Endodermal cell (in vitro differentiated cells): ENCODE data around the gene UNC93A. TPM values are rescaled to one million over a fixed set of nuclear protein-coding genes. Genes with fewer than 3 reads are reported as not detected.

Source experiments
- DNase-seq: peaks from one replicate; pipeline ENCODE4 v3.0.0-alpha.2; 2017
- H3K27ac ChIP-seq: 2 replicates; pipeline ENCODE4 v1.5.1; 2013; ENCODE audit warnings: mild to moderate bottlenecking, low read depth, low read length, moderate library complexity
- H3K27me3 ChIP-seq: 2 replicates; pipeline ENCODE4 v1.6.1; 2013; ENCODE audit warnings: mild to moderate bottlenecking, low read length, moderate library complexity; ENCODE audit not compliant: insufficient read depth, control insufficient read depth, poor library complexity, severe bottlenecking
- H3K36me3 ChIP-seq: 2 replicates; pipeline ENCODE4 v1.7.0; 2013; ENCODE audit warnings: mild to moderate bottlenecking, low read length, moderate library complexity; ENCODE audit not compliant: control insufficient read depth, insufficient read depth
- H3K4me1 ChIP-seq: one replicate; pipeline ENCODE4 v1.7.0; 2013; ENCODE audit warnings: low read length; ENCODE audit not compliant: control insufficient read depth, insufficient read depth
- H3K4me3 ChIP-seq: 2 replicates; pipeline ENCODE4 v1.5.1; 2013; ENCODE audit warnings: mild to moderate bottlenecking, low read length, moderate library complexity
- H3K9ac ChIP-seq: 2 replicates; pipeline ENCODE4 v1.6.1; 2013; ENCODE audit warnings: mild to moderate bottlenecking, low read length, moderate library complexity; ENCODE audit not compliant: poor library complexity, severe bottlenecking; ENCODE audit errors: extremely low read depth
- H3K9me3 ChIP-seq: 2 replicates; pipeline ENCODE4 v1.6.1; 2013; ENCODE audit warnings: mild to moderate bottlenecking, low read length, moderate library complexity; ENCODE audit not compliant: control insufficient read depth
- H3K27ac Mint-ChIP-seq: 2 replicates; pipeline ENCODE4 v1.8.0; 2020; ENCODE audit warnings: mixed read lengths
- H3K27me3 Mint-ChIP-seq: 2 replicates; pipeline ENCODE4 v1.8.0; 2021; ENCODE audit warnings: mild to moderate bottlenecking, mixed read lengths; ENCODE audit not compliant: insufficient read depth
- H3K36me3 Mint-ChIP-seq: 2 replicates; pipeline ENCODE4 v1.8.0; 2020; ENCODE audit warnings: low read depth, mixed read lengths
- H3K4me1 Mint-ChIP-seq: 2 replicates; pipeline ENCODE4 v1.8.0; 2020; ENCODE audit warnings: mixed read lengths
- H3K4me3 Mint-ChIP-seq: 2 replicates; pipeline ENCODE4 v1.8.0; 2020; ENCODE audit warnings: mild to moderate bottlenecking, moderate library complexity, mixed read lengths
- H3K9me3 Mint-ChIP-seq: 2 replicates; pipeline ENCODE4 v1.8.0; 2020; ENCODE audit warnings: mild to moderate bottlenecking, mixed read lengths
- CTCF ChIP-seq: fragments of 200-600 bp; sonication (generic); conservative IDR thresholded peaks from 2 replicates; pipeline ENCODE4 v1.5.0; 2021; ENCODE audit warnings: antibody characterized with exemption, mild to moderate bottlenecking
- WGBS, 2 experiments: methylation state at CpG; one replicate each; pipeline versions ENCODE4 v1.1.5 to v1.1.7; 2013; ENCODE audit warnings: missing lambda C conversion rate in 2 of 2, mixed read lengths in 1 of 2; ENCODE audit not compliant: insufficient coverage in 1 of 2, insufficient read length in 1 of 2; 5-methylcytosine and 5-hydroxymethylcytosine counted together
- total RNA-seq, 2 donors: library from RNA; stranded (reverse); fragmentation: NEBNext Ultra II Directional in 1 of 2; extraction: Animal tissue kit (Norgen Biotek cat#: 25700) in 1 of 2; gene quantifications; 2 replicates in 1 of 2; 3 replicates in 1 of 2; pipeline ENCODE4 v1.2.1, GENCODE V29; 2021

The UNC93A gene
- total RNA-seq, 2 donors from 2014 or later = 2.0 to 4.0 TPM

GRCh38 chr6:167349631-167350274 is 58.6 kb downstream of the UNC93A start:
- 81 to 82% methylated on average over 17 to 19 of the region's 19 CpGs for WGBS, 2 experiments
- no peak for TF ChIP-seq CTCF
- Histone ChIP-seq H3K4me1 (no peaks in the 10 kb centered on the region), H3K27ac (no peak overlapping the region), H3K4me3 (no peak overlapping the region), H3K36me3 (no peaks in the 10 kb centered on the region), H3K9me3 (peaks cover 18% of the 10 kb centered on the region), H3K27me3 (peaks cover 31% of the 10 kb centered on the region), H3K9ac (no peak overlapping the region)
- Mint-ChIP-seq H3K9me3 (peaks cover 17% of the 10 kb centered on the region), H3K27ac (no peak overlapping the region), H3K27me3 (peaks cover 61% of the 10 kb centered on the region), H3K4me1 (peaks cover 6% of the 10 kb centered on the region), H3K36me3 (no peaks in the 10 kb centered on the region), H3K4me3 (peak overlapping the region; percentile 59)
- DNase-seq = no peak

- Histone ChIP-seq H3K27me3 (peaks cover 31% of the 10 kb centered on the region), H3K4me1 (no peaks in the 10 kb centered on the region), H3K27ac (peak overlapping the region; percentile 3), H3K9ac (no peak overlapping the region), H3K4me3 (peak overlapping the region; percentile 73), H3K36me3 (no peaks in the 10 kb centered on the region), H3K9me3 (peaks cover 18% of the 10 kb centered on the region)
- no peaks in the 10 kb centered on the region for H3K36me3 Mint-ChIP-seq
- DNase-seq = no peak
- no peak for TF ChIP-seq CTCF
- H3K27ac Mint-ChIP-seq = no peak overlapping the region
- H3K27me3 Mint-ChIP-seq = peaks cover 60% of the 10 kb centered on the region
- H3K4me1 Mint-ChIP-seq = peaks cover 6% of the 10 kb centered on the region
- peak overlapping the region; percentile 59 for H3K4me3 Mint-ChIP-seq
- peaks cover 17% of the 10 kb centered on the region for H3K9me3 Mint-ChIP-seq
- WGBS, 2 experiments = 52 to 56% methylated on average over 8 to 22 of the region's 22 CpGs
Observed at GRCh38 chr6:167350275-167350696, 59.2 kb downstream of the UNC93A start.

DNA sequence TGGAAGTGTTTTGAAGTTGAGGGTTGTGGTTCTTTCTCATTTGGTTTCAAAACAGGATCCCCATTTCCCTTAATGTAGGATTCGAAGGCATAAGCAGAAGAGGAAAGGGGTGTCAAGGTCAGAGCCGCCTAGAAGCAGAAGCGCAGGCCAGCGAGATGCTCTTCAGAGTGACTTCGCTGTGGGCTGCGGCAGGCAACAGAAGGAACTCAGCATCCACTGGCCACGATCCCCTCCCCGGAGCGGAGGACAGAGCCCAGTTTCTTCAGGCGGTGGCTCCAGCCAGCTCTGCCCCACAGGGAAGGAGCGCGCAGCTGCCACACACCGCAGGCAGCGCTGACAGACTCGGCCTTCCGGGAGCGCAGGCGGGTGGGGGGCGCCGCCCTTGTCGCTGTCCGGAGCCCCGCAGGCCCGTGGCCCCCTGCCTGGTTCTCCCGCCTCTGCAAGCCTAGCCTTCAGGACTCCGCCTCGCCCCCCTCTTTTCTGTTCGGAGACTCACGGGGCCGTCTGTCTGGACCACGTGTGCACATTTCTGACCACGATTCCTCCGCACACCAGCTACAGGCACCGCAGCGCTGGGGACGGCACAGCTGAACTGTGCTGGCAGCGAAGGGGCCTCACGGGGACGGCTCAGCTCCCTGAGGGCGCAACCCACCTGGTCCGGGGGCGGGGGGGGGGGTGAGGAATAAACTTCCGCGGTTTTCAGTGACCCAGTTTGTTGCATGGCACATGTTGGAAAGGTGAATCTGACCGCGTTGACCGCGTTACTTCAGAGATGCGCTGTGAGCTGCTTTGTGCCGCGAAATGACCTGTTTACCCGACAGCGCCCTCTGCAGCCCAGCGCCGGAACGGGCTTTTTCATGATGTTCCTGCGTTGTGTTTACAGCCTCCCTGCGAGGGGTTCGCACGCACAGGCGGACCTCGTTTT is 59.9 kb downstream of the UNC93A start:
- Mint-ChIP-seq H3K27me3 (peaks cover 60% of the 10 kb centered on the region), H3K4me3 (peak overlapping the region; percentile 59), H3K4me1 (peaks cover 6% of the 10 kb centered on the region), H3K36me3 (no peaks in the 10 kb centered on the region), H3K9me3 (peaks cover 17% of the 10 kb centered on the region), H3K27ac (no peak overlapping the region)
- TF ChIP-seq CTCF = peak; percentile 90
- H3K27ac ChIP-seq = peak overlapping the region; percentile 3
- WGBS, 2 experiments = 4 to 7% methylated on average over 40 to 62 of the region's 62 CpGs
- peaks cover 31% of the 10 kb centered on the region for H3K27me3 ChIP-seq
- H3K9me3 ChIP-seq = peaks cover 18% of the 10 kb centered on the region
- no peak overlapping the region for H3K9ac ChIP-seq
- H3K4me1 ChIP-seq = no peaks in the 10 kb centered on the region
- peak overlapping the region; percentile 73 for H3K4me3 ChIP-seq
- H3K36me3 ChIP-seq = no peaks in the 10 kb centered on the region
- DNase-seq = peak; percentile 98
